ENCODE measurements around the gene RPLP1. TPM values are rescaled to one million over a fixed set of nuclear protein-coding genes. Genes with fewer than 3 reads are reported as not detected.
A peak's percentile ranks its signal among the peaks of the same experiment; 100 is the strongest.

RPLP1 gene
- total RNA-seq, 4 donors from 2014 or later: 849 to 1,174 (median 925) TPM

DNA sequence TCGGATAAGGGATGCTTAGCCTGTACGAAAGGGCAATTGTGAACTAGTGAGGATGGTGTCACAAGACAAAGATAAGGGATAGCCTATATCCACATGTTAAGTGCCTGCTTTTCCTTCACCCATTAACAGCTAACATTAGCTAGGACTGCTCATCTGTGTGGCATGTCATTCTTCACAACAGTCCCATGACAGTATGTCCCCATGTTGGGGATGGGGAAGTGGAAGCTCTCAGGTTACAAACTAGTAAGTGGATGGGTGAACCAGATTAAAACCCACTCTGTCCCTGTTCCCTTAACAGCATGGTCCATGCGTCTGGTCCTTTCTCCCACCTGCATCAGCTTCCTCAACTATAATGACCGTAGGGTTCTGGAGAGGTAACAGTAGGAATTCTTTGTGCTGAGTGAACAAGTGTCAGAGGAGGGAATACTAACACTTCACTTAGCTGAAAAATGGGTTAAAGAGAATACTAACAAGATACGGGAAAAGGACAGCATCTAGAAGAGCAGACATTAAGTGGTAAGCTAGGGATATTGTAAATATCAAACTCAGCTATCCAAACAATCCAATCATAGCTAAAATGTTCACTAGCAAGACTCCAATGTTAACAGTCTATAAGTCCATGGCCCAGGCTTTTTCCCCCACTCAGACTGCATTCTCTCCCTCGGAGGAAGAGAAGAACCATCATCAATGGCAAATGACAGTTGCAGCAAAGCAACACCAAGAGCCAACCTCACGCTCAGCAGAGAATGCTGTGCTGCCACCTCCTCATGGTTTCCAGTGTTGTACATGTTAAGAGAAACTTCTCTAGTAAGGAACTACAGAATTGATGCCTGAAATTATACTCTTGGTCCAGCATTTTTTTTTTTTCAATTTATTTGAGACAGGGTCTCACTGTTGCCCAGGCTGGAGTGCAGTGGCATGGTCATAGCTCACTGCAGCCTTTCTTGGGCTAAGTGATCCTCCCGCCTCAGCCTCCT is 5.0 kb downstream of the RPLP1 start:
- TF ChIP-seq, protein P1, sequence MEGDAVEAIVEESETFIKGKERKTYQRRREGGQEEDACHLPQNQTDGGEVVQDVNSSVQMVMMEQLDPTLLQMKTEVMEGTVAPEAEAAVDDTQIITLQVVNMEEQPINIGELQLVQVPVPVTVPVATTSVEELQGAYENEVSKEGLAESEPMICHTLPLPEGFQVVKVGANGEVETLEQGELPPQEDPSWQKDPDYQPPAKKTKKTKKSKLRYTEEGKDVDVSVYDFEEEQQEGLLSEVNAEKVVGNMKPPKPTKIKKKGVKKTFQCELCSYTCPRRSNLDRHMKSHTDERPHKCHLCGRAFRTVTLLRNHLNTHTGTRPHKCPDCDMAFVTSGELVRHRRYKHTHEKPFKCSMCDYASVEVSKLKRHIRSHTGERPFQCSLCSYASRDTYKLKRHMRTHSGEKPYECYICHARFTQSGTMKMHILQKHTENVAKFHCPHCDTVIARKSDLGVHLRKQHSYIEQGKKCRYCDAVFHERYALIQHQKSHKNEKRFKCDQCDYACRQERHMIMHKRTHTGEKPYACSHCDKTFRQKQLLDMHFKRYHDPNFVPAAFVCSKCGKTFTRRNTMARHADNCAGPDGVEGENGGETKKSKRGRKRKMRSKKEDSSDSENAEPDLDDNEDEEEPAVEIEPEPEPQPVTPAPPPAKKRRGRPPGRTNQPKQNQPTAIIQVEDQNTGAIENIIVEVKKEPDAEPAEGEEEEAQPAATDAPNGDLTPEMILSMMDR (IDR thresholded peaks at IDR 0.05 in 4 of 5, conservative IDR thresholded peaks at IDR 0.05 in 1 of 5): no peak
- TF ChIP-seq POLR2A (IDR thresholded peaks at IDR 0.05): peak in 1 of 2 donors; percentile 22
- peaks cover 45 to 50% of the 10 kb centered on the region in 2 donors for H3K4me1 ChIP-seq
- peak overlapping the region; percentile 96 to 99 (median 97) for H3K27ac ChIP-seq
- H3K36me3 ChIP-seq: peaks cover 0 to 36% of the 10 kb centered on the region in 2 donors
- no peaks in the 10 kb centered on the region for H3K9me3 ChIP-seq
- H3K27me3 ChIP-seq: no peaks in the 10 kb centered on the region
- in situ Hi-C loops (cut with MboI; ENCODE audit: low sequenced_read_pairs in 4 of 4) (no loop called here), intact Hi-C loops (cut with DNase I; ENCODE audit: low total_unique reads) (loop anchor here (5.0 to 10.0 kb wide), 2 partner anchors 740 to 1183 kb away; partner anchors contain the start of gene FEM1B)
- peak; percentile 69 to 80 for ATAC-seq
- DNase-seq: peak; percentile 69 to 75
- no peak overlapping the region for H3K4me3 ChIP-seq

DNA sequence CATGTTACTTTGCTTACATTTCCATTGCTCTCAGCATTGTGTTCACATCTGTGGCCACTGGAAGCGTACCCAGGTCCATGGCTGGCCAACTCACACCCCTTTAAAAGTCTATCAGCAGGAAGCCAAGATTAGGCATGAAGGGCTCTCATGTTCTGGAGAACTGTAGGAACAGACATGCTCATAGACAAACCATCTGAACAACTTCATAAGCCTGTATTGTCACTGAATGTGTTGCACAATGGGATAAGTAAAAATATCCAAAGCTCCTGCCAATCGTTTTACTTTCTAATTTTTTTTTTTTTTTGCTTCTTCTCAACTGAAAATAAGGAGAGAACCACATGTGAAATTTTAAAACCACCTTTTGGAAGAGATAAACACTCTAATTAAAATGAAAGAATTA is 6.4 kb downstream of the RPLP1 start:
- Histone ChIP-seq H3K27me3 (no peaks in the 10 kb centered on the region), H3K27ac (peak overlapping the region; percentile 96 to 99 (median 97)), H3K4me3 (no peak overlapping the region), H3K36me3 (peaks cover 0 to 31% of the 10 kb centered on the region in 2 donors), H3K4me1 (peaks cover 46 to 56% of the 10 kb centered on the region in 2 donors), H3K9me3 (no peaks in the 10 kb centered on the region)
- intact Hi-C loops (cut with DNase I; ENCODE audit: low total_unique reads): loop anchor here (5.0 to 10.0 kb wide), 2 partner anchors 738 to 1184 kb away; partner anchors contain the start of gene FEM1B
- DNase-seq (no peak), ATAC-seq (no peak)
- in situ Hi-C loops (cut with MboI; ENCODE audit: low sequenced_read_pairs in 4 of 4): no loop called here
- no peak for TF ChIP-seq POLR2A (IDR thresholded peaks at IDR 0.05)
- TF ChIP-seq, protein P1 (IDR thresholded peaks at IDR 0.05 in 4 of 5, conservative IDR thresholded peaks at IDR 0.05 in 1 of 5): no peak

DNA sequence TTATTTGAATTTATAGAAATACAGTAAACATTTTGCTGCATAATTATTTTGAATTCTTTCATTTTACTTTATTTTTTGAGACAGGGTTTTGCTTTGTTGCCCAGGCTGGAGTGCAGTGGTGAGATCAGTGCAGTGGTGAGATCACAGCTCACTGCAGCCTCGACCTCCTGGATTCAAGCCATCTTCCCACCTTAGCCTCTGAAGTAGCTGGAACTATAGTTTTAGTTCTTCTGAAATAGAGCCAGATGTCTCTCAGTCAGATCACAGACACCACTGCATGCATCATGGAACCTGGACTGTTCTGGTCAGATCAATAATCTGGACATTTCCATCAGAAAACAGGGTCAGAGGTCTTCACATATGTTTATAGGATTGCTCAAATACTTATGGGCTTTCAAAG is 7.9 kb downstream of the RPLP1 start:
- in situ Hi-C loops (cut with MboI; ENCODE audit: low sequenced_read_pairs in 4 of 4): no loop called here
- intact Hi-C loops (cut with DNase I; ENCODE audit: low total_unique reads): loop anchor here (5.0 kb wide), 1 partner anchor 637 kb away; the partner anchor contains the start of gene TLE3
- ATAC-seq: no peak
- Histone ChIP-seq H3K27me3 (no peaks in the 10 kb centered on the region), H3K36me3 (peaks cover 0 to 18% of the 10 kb centered on the region in 2 donors), H3K4me3 (no peak overlapping the region), H3K9me3 (no peaks in the 10 kb centered on the region), H3K27ac (peak overlapping the region in 2 of 4 donors; percentile 96 to 97), H3K4me1 (peaks cover 32 to 42% of the 10 kb centered on the region in 2 donors)
- TF ChIP-seq POLR2A (IDR thresholded peaks at IDR 0.05): no peak
- TF ChIP-seq, protein P1 (IDR thresholded peaks at IDR 0.05 in 4 of 5, conservative IDR thresholded peaks at IDR 0.05 in 1 of 5): no peak
- DNase-seq: no peak

- Histone ChIP-seq H3K27me3 (no peaks in the 10 kb centered on the region), H3K36me3 (peaks cover 0 to 2% of the 10 kb centered on the region in 2 donors), H3K9me3 (no peaks in the 10 kb centered on the region), H3K27ac (peak overlapping the region; percentile 97 to 99 (median 97)), H3K4me1 (peaks cover 23 to 27% of the 10 kb centered on the region in 2 donors), H3K4me3 (peak overlapping the region; percentile 64 to 76 (median 68))
- intact Hi-C loops (cut with DNase I; ENCODE audit: low total_unique reads) (loop anchor here (1.0 to 5.0 kb wide), 2 partner anchors 10 to 635 kb away; partner anchors contain the start of genes RPLP1 and TLE3), in situ Hi-C loops (cut with MboI; ENCODE audit: low sequenced_read_pairs in 4 of 4) (no loop called here)
- TF ChIP-seq, protein P1 (IDR thresholded peaks at IDR 0.05 in 4 of 5, conservative IDR thresholded peaks at IDR 0.05 in 1 of 5): no peak
- TF ChIP-seq POLR2A (IDR thresholded peaks at IDR 0.05): no peak
- ATAC-seq (peak in 1 of 2 donors; percentile 2), DNase-seq (peak; percentile 6 to 39)
These were observed 9.4 kb downstream of the RPLP1 start for GRCh38 chr15:69462030-69462492.
